Naive thymus-derived CD4-positive, alpha-beta T cell (primary cell): ENCODE results near the gene NFKB2. TPM values are rescaled to one million over a fixed set of nuclear protein-coding genes. Genes with fewer than 3 reads are reported as not detected.

Experiments used
- ATAC-seq: fragments of 150-1000 bp; cut with Tn5 transposase; 2 replicates; pipeline ENCODE4 v1.10.0; 2021; ENCODE audit warnings: mild to moderate bottlenecking, moderate library complexity
- CTCF ChIA-PET: fragments of 350-600 bp; sonication (Branson Sonifier 250); formaldehyde crosslinking; loops from one replicate; lab custom pipeline; 2021; ENCODE audit warnings: antibody characterized with exemption; lab: Charles Lee
- POLR2A ChIA-PET: fragments of 350-600 bp; sonication (Branson Sonifier 250); formaldehyde crosslinking; loops from one replicate; lab custom pipeline; 2021; ENCODE audit warnings: antibody characterized with exemption, inconsistent platforms; lab: Charles Lee
- DNase-seq, 9 donors: peaks; one replicate each; pipeline versions ENCODE4 v3.0.0 to v3.0.0-alpha.2; 2020 to 2022; ENCODE audit warnings: mixed read lengths in 1 of 9
- H3K27ac ChIP-seq: one replicate; pipeline ENCODE4 v1.7.0; 2013; ENCODE audit warnings: mild to moderate bottlenecking, low read depth, low read length, moderate library complexity
- H3K27me3 ChIP-seq, 2 donors: one replicate each; pipeline ENCODE4 v1.7.0; 2013; ENCODE audit warnings: low read length in 2 of 2, mild to moderate bottlenecking in 2 of 2, moderate library complexity in 2 of 2; ENCODE audit not compliant: control insufficient read depth in 2 of 2, insufficient read depth in 2 of 2
- H3K36me3 ChIP-seq, 3 experiments: 1 replicate in 2 of 3; 2 replicates in 1 of 3; pipeline ENCODE4 v1.7.0; 2013; ENCODE audit warnings: low read length in 3 of 3, mild to moderate bottlenecking in 3 of 3, moderate library complexity in 1 of 3; ENCODE audit not compliant: insufficient read depth in 3 of 3, control insufficient read depth in 2 of 3
- H3K4me1 ChIP-seq, 2 donors: one replicate each; pipeline ENCODE4 v1.7.0; 2013; ENCODE audit warnings: low read length in 2 of 2, mild to moderate bottlenecking in 2 of 2, moderate library complexity in 1 of 2; ENCODE audit not compliant: control insufficient read depth in 2 of 2, insufficient read depth in 2 of 2
- H3K4me3 ChIP-seq: 2 replicates; pipeline ENCODE4 v1.7.0; 2013; ENCODE audit warnings: mild to moderate bottlenecking, low read length
- H3K9me3 ChIP-seq, 3 experiments: 1 replicate in 2 of 3; 2 replicates in 1 of 3; pipeline ENCODE4 v1.7.0; 2013; ENCODE audit warnings: low read length in 3 of 3; ENCODE audit not compliant: control insufficient read depth in 2 of 3
- H3K27ac Mint-ChIP-seq, 9 donors: one replicate each; pipeline ENCODE4 v1.8.0; 2020 to 2022; ENCODE audit warnings: mixed read lengths in 9 of 9, mild to moderate bottlenecking in 8 of 9, moderate library complexity in 5 of 9, inconsistent platforms in 2 of 9
- H3K27me3 Mint-ChIP-seq, 5 donors: one replicate each; pipeline ENCODE4 v1.8.0; 2021 to 2022; ENCODE audit warnings: mixed read lengths in 5 of 5, mild to moderate bottlenecking in 1 of 5
- H3K36me3 Mint-ChIP-seq, 5 donors: one replicate each; pipeline ENCODE4 v1.8.0; 2020 to 2022; ENCODE audit warnings: mixed read lengths in 5 of 5, mild to moderate bottlenecking in 3 of 5, inconsistent platforms in 1 of 5
- H3K4me1 Mint-ChIP-seq, 7 donors: one replicate each; pipeline ENCODE4 v1.8.0; 2020 to 2022; ENCODE audit warnings: mixed read lengths in 7 of 7, mild to moderate bottlenecking in 3 of 7, inconsistent platforms in 1 of 7
- H3K4me3 Mint-ChIP-seq, 10 donors: one replicate each; pipeline ENCODE4 v1.8.0; 2020 to 2022; ENCODE audit warnings: mild to moderate bottlenecking in 10 of 10, mixed read lengths in 10 of 10, moderate library complexity in 6 of 10, inconsistent platforms in 2 of 10
- H3K9me3 Mint-ChIP-seq, 11 donors: one replicate each; pipeline ENCODE4 v1.8.0; 2020 to 2022; ENCODE audit warnings: mixed read lengths in 11 of 11, mild to moderate bottlenecking in 4 of 11, inconsistent platforms in 1 of 11, moderate library complexity in 1 of 11
- intact Hi-C, 2 donors: fragments of 100-400 bp; cut with micrococcal nuclease; formaldehyde crosslinking; loops; one replicate each; pipeline ENCODE4 v1.15.1; 2023
- polyA plus RNA-seq, 2 donors: library from polyadenylated mRNA; unstranded; fragments of 300-500 nt; fragmentation: Illumina TruSeq; gene quantifications; one replicate each; pipeline ENCODE4 v1.2.3, GENCODE V29; 2021
- total RNA-seq, 6 experiments: library from RNA in 5 of 6; stranded (reverse) in 5 of 6; gene quantifications; 1 replicate in 5 of 6; 2 replicates in 1 of 6; pipeline ENCODE4 v1.2.3 and lab custom pipeline; 2021 to 2026

Gene NFKB2
- total and polyA plus RNA-seq, 7 experiments from 2014 or later = 8.7 to 271 (median 147) TPM

DNA sequence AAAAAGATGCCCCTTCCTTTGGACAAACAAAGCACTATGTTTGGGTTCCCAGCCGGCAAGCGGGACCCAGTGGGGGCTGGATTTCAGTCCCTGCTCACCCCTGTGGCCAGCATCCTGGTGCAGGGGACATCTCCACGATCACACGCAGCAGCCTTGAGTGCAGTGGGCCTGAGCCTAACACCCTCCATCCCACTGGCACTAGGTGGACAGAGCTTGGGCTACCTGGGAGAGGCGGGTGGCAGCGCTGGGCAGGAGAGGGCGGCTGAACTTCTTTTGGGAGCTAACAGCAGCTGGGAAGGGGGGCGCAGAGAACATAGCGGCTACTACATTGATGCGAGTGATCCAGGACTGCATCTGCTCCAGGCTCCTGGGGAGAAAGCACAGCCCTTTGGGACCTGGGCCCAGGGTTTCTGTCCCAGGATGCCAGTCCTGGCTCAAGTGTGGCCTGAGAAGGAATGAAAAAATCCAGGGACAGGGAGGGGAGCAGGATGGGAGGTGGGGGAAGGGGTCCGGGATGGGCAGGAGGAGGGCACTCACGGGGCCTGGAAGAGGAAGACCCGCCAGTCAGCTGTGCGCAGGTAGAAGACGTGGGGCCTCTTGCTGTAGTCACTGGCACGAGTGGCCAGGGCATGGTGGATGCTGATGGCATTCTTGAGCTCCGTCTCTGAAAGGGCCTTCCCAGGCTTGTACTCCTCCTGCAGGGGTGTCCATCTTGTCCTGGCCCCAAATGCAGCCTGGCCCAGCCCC is 9.0 kb downstream of the NFKB2 start:
- Mint-ChIP-seq H3K27me3 (peaks cover 0 to 10% (median under 1%) of the 10 kb centered on the region in 5 donors), H3K4me3 (no peak overlapping the region), H3K4me1 (peaks cover 9 to 33% (median 19%) of the 10 kb centered on the region in 7 donors), H3K27ac (peak overlapping the region in 2 of 9 donors; percentile 62 to 75), H3K36me3 (peaks cover 0 to 14% (median 0%) of the 10 kb centered on the region in 5 donors), H3K9me3 (no peaks in the 10 kb centered on the region)
- POLR2A ChIA-PET = interaction anchor here (0.7 to 3.4 kb wide), 6 partner anchors 8 to 61 kb away, joined by 3 to 13 read pairs (median 3); partner anchors contain the start of gene FBXL15
- CTCF ChIA-PET = interaction anchor here (0.8 to 2.2 kb wide), 5 partner anchors 11 to 54 kb away, joined by 3 to 7 read pairs (median 3); partner anchors contain the start of gene CUEDC2
- H3K27me3 ChIP-seq = peaks cover 0 to 7% of the 10 kb centered on the region in 2 donors
- peaks cover 0 to 34% (median 0%) of the 10 kb centered on the region in 3 experiments for H3K36me3 ChIP-seq
- H3K27ac ChIP-seq = no peak overlapping the region
- no peak for ATAC-seq
- no peaks in the 10 kb centered on the region for H3K9me3 ChIP-seq
- no peak overlapping the region for H3K4me3 ChIP-seq
- no peak for DNase-seq
- peaks cover 9 to 23% of the 10 kb centered on the region in 2 donors for H3K4me1 ChIP-seq
- intact Hi-C loops = loop anchor here in 1 of 2 donors (1.0 kb wide), 2 partner anchors 10 to 75 kb away; no protein-coding TSS in a partner anchor

DNA sequence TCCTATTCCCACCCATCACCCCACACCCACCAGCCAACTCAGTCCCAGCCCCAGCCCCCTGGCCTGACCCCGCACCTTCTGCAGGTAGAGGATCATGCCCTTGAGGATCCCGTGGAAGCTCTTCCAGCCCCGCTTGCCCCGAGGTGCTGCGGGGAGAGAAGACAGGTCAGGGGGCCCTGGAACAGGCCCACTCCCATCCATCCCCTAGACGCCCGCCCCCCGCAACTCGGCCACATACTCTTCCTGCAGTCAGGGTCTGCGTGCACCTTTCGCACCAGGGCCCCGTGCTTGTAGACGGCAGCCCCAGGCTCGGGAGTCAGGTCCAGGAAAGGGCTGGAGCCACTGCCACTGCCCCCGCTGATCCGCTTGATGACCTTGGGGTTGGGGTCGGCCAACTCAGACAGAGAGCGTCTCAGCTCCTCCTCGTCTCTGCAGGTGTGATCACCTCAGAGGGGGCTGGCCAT is 9.6 kb downstream of the NFKB2 start:
- Histone ChIP-seq H3K4me1 (peaks cover 7 to 23% of the 10 kb centered on the region in 2 donors), H3K4me3 (no peak overlapping the region), H3K9me3 (no peaks in the 10 kb centered on the region), H3K27me3 (peaks cover 0 to 12% of the 10 kb centered on the region in 2 donors), H3K27ac (no peak overlapping the region), H3K36me3 (peaks cover 0 to 33% (median 0%) of the 10 kb centered on the region in 3 experiments)
- DNase-seq (no peak), ATAC-seq (no peak)
- POLR2A ChIA-PET = interaction anchor here (0.8 to 3.4 kb wide), 3 partner anchors 9 to 37 kb away, joined by 3 to 13 read pairs (median 3); partner anchors contain the start of gene FBXL15
- Mint-ChIP-seq H3K36me3 (peaks cover 0 to 10% (median 0%) of the 10 kb centered on the region in 5 donors), H3K9me3 (no peaks in the 10 kb centered on the region), H3K27me3 (peaks cover 0 to 16% (median 6%) of the 10 kb centered on the region in 5 donors), H3K27ac (peak overlapping the region in 2 of 9 donors; percentile 36 to 75), H3K4me1 (peaks cover 14 to 33% (median 22%) of the 10 kb centered on the region in 7 donors), H3K4me3 (no peak overlapping the region)
- CTCF ChIA-PET = interaction anchor here (0.8 to 1.6 kb wide), 3 partner anchors 15 to 54 kb away, joined by 3 to 5 read pairs (median 3); partner anchors contain the start of gene CUEDC2
- intact Hi-C loops = no loop called here

DNA sequence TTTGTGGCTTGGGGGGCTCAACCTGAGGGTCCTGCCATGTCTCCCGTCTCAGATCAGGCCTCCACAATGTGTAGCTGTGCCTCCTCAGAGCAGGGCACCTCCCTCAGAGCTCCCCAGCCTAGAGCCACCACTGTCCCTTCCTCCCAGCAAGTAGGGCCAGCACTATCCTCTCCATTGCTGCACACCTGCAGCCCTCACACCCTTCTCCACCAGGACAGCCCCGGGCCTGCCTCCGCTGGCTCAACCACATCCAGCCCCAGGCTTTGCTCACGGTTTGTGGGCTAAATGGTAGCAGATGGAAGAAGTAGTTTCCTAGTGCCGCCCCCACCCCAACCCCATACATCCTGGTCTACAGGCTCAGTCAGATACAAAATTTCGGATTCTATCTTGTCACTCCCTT is 10.1 kb downstream of the NFKB2 start:
- ATAC-seq (no peak), DNase-seq (no peak)
- Histone ChIP-seq H3K36me3 (peaks cover 0 to 28% (median 0%) of the 10 kb centered on the region in 3 experiments), H3K9me3 (no peaks in the 10 kb centered on the region), H3K4me3 (no peak overlapping the region), H3K27me3 (peaks cover 0 to 12% of the 10 kb centered on the region in 2 donors), H3K27ac (peak overlapping the region; percentile 8), H3K4me1 (peaks cover 5 to 22% of the 10 kb centered on the region in 2 donors)
- intact Hi-C loops = no loop called here
- CTCF ChIA-PET = interaction anchor here (0.6 to 1.6 kb wide), 2 partner anchors 27 to 927 kb away, joined by 5 to 6 read pairs; partner anchors contain the start of gene CUEDC2
- Mint-ChIP-seq H3K27me3 (peaks cover 0 to 16% (median 6%) of the 10 kb centered on the region in 5 donors), H3K9me3 (no peaks in the 10 kb centered on the region), H3K4me3 (peak overlapping the region in 3 of 10 donors; percentile 3 to 26 (median 12)), H3K4me1 (peaks cover 15 to 29% (median 23%) of the 10 kb centered on the region in 7 donors), H3K27ac (peak overlapping the region in 6 of 9 donors; percentile 33 to 78 (median 52)), H3K36me3 (peaks cover 0 to 5% (median 0%) of the 10 kb centered on the region in 5 donors)
- POLR2A ChIA-PET = interaction anchor here (1.1 to 3.4 kb wide), 2 partner anchors 15 to 37 kb away, joined by 3 to 13 read pairs; partner anchors contain the start of gene FBXL15

- Mint-ChIP-seq H3K36me3 (peaks cover 0 to 4% (median 0%) of the 10 kb centered on the region in 5 donors), H3K27ac (peak overlapping the region in 7 of 9 donors; percentile 3 to 87 (median 82)), H3K4me1 (peaks cover 22 to 37% (median 32%) of the 10 kb centered on the region in 7 donors), H3K4me3 (peak overlapping the region in 5 of 10 donors; percentile 16 to 90 (median 56)), H3K27me3 (peaks cover 0 to 26% (median 14%) of the 10 kb centered on the region in 5 donors), H3K9me3 (no peaks in the 10 kb centered on the region)
- Histone ChIP-seq H3K27me3 (peaks cover 0 to 12% of the 10 kb centered on the region in 2 donors), H3K4me1 (peaks cover 5 to 28% of the 10 kb centered on the region in 2 donors), H3K4me3 (no peak overlapping the region), H3K36me3 (peaks cover 0 to 16% (median 0%) of the 10 kb centered on the region in 3 experiments), H3K9me3 (no peaks in the 10 kb centered on the region), H3K27ac (no peak overlapping the region)
- ChIA-PET CTCF (interaction anchor here (1.8 kb wide), 1 partner anchor 9 kb away, joined by 5 read pairs; no protein-coding TSS in a partner anchor), POLR2A (interaction anchor here (1.4 to 3.4 kb wide), 2 partner anchors 14 to 43 kb away, joined by 4 to 13 read pairs; partner anchors contain the start of gene FBXL15)
- intact Hi-C loops = no loop called here
- ATAC-seq = no peak
- DNase-seq = no peak
These were observed 11.3 kb downstream of the NFKB2 start for GRCh38 chr10:102406815-102407214.

DNA sequence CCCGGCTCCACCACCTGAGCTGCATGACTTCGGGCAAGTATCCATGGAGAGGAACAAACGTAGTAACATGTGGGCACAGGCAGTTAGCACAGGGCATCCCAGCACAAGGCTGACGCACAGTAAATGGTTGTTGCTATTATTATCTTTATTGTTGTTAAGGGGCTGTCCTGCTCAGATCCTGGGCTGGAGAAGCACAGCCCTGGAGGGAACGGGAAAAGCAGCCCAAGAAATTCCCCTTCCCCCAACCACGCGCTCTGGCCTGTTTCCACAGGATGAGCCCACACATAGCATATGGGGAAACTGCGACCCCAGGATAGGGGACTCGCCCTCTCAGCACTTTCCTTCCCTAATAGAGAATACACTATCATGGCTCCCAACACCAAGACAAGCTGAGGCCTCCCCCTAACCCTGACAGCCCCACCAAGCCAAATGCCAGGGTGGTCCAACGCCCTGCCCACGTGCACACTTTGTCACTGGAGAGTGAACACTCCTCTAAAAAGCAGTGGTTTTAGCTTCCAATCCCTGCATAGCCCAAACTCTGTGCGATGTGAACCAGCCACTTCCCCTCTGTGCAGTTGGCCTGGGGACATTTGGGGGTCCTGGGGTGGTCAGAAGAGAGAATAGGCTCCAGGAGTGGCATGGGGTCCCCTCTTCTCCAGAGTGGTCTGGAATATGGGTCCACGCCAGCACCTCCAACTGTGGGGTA is 12.1 kb downstream of the NFKB2 start:
- peaks cover 0 to 8% (median 0%) of the 10 kb centered on the region in 3 experiments for H3K36me3 ChIP-seq
- Mint-ChIP-seq H3K4me3 (peak overlapping the region; percentile 13 to 90 (median 67)), H3K27ac (peak overlapping the region in 7 of 9 donors; percentile 41 to 96 (median 87)), H3K27me3 (peaks cover 0 to 30% (median 15%) of the 10 kb centered on the region in 5 donors), H3K4me1 (peaks cover 22 to 42% (median 34%) of the 10 kb centered on the region in 7 donors), H3K36me3 (peaks cover 0 to 4% (median 0%) of the 10 kb centered on the region in 5 donors), H3K9me3 (no peaks in the 10 kb centered on the region)
- no peak for DNase-seq
- ChIA-PET CTCF (interaction anchor here (0.6 to 1.8 kb wide), 2 partner anchors 10 to 171 kb away, joined by 3 to 5 read pairs; no protein-coding TSS in a partner anchor), POLR2A (interaction anchor here (0.5 to 3.4 kb wide), 4 partner anchors 10 to 49 kb away, joined by 3 to 13 read pairs (median 5); partner anchors contain the start of gene FBXL15)
- no peak for ATAC-seq
- intact Hi-C loops = no loop called here
- H3K9me3 ChIP-seq = no peaks in the 10 kb centered on the region
- H3K4me1 ChIP-seq = peaks cover 5 to 29% of the 10 kb centered on the region in 2 donors
- no peak overlapping the region for H3K4me3 ChIP-seq
- H3K27me3 ChIP-seq = peaks cover 0 to 12% of the 10 kb centered on the region in 2 donors
- H3K27ac ChIP-seq = peak overlapping the region; percentile 63
